ENCODE results near the gene ZDHHC14. TPM values are rescaled to one million over a fixed set of nuclear protein-coding genes. Genes with fewer than 3 reads are reported as not detected.

ZDHHC14 gene
- total RNA-seq, 1 experiment from 2014 or later, result 3.2 TPM

- Histone ChIP-seq H3K4me3 (ENCODE audit: low read depth, low read length, poor library complexity, severe bottlenecking) (no peak overlapping the region), H3K27me3 (replicated peaks; ENCODE audit: insufficient read depth, low read depth, low read length, poor library complexity) (no peaks in the 10 kb centered on the region), H3K27ac (ENCODE audit: low read depth, low read length, poor library complexity, severe bottlenecking) (no peak overlapping the region), H3K4me1 (ENCODE audit: insufficient read depth, low read length, poor library complexity, severe bottlenecking) (peaks cover 8% of the 10 kb centered on the region), H3K36me3 (ENCODE audit: insufficient read depth, low read length, poor library complexity, severe bottlenecking) (no peaks in the 10 kb centered on the region), H3K9me3 (ENCODE audit: low read depth, low read length, poor library complexity, severe bottlenecking) (no peaks in the 10 kb centered on the region)
- no TSS peak for BruUV-seq (replicated peaks)
- POLR2A ChIA-PET (ENCODE audit: low non-redundant PET), result no interaction called here
- TF ChIP-seq CTCF (conservative IDR thresholded peaks at IDR 0.05; ENCODE audit: low read depth, low read length), result no peak
- TF ChIP-seq EZH2 (IDR thresholded peaks at IDR 0.05; ENCODE audit: borderline replicate concordance, low read depth, low read length, poor library complexity, severe bottlenecking), result no peak
- no peak for DNase-seq (ENCODE audit: low spot score)
- CTCF ChIA-PET, result no interaction called here
- intact Hi-C loops (cut with micrococcal nuclease; ENCODE audit: unreplicated experiment), result no loop called here
These were observed 269.3 kb downstream of the ZDHHC14 start for GRCh38 chr6:157650261-157650640.

- TF ChIP-seq CTCF (conservative IDR thresholded peaks at IDR 0.05; ENCODE audit: low read depth, low read length) (no peak), EZH2 (IDR thresholded peaks at IDR 0.05; ENCODE audit: borderline replicate concordance, low read depth, low read length, poor library complexity, severe bottlenecking) (no peak)
- ChIA-PET CTCF (no interaction called here), POLR2A (ENCODE audit: low non-redundant PET) (no interaction called here)
- no TSS peak for BruUV-seq (replicated peaks)
- Histone ChIP-seq H3K27me3 (replicated peaks; ENCODE audit: insufficient read depth, low read depth, low read length, poor library complexity) (no peaks in the 10 kb centered on the region), H3K27ac (ENCODE audit: low read depth, low read length, poor library complexity, severe bottlenecking) (no peak overlapping the region), H3K9me3 (ENCODE audit: low read depth, low read length, poor library complexity, severe bottlenecking) (no peaks in the 10 kb centered on the region), H3K36me3 (ENCODE audit: insufficient read depth, low read length, poor library complexity, severe bottlenecking) (no peaks in the 10 kb centered on the region), H3K4me3 (ENCODE audit: low read depth, low read length, poor library complexity, severe bottlenecking) (no peak overlapping the region), H3K4me1 (ENCODE audit: insufficient read depth, low read length, poor library complexity, severe bottlenecking) (peaks cover 8% of the 10 kb centered on the region)
- DNase-seq (ENCODE audit: low spot score), result no peak
- intact Hi-C loops (cut with micrococcal nuclease; ENCODE audit: unreplicated experiment), result no loop called here
These were observed 269.8 kb downstream of the ZDHHC14 start for GRCh38 chr6:157650801-157651200.

- DNase-seq (ENCODE audit: low spot score), result no peak
- intact Hi-C loops (cut with micrococcal nuclease; ENCODE audit: unreplicated experiment), result no loop called here
- H3K27me3 ChIP-seq (replicated peaks; ENCODE audit: insufficient read depth, low read depth, low read length, poor library complexity), result no peaks in the 10 kb centered on the region
- ChIA-PET POLR2A (ENCODE audit: low non-redundant PET) (no interaction called here), CTCF (no interaction called here)
- BruUV-seq (replicated peaks), result no TSS peak
- peaks cover 8% of the 10 kb centered on the region for H3K4me1 ChIP-seq (ENCODE audit: insufficient read depth, low read length, poor library complexity, severe bottlenecking)
- no peaks in the 10 kb centered on the region for H3K9me3 ChIP-seq (ENCODE audit: low read depth, low read length, poor library complexity, severe bottlenecking)
- H3K36me3 ChIP-seq (ENCODE audit: insufficient read depth, low read length, poor library complexity, severe bottlenecking), result no peaks in the 10 kb centered on the region
- no peak for TF ChIP-seq EZH2 (IDR thresholded peaks at IDR 0.05; ENCODE audit: borderline replicate concordance, low read depth, low read length, poor library complexity, severe bottlenecking)
- H3K27ac ChIP-seq (ENCODE audit: low read depth, low read length, poor library complexity, severe bottlenecking), result no peak overlapping the region
- no peak overlapping the region for H3K4me3 ChIP-seq (ENCODE audit: low read depth, low read length, poor library complexity, severe bottlenecking)
These were observed 270.9 kb downstream of the ZDHHC14 start for GRCh38 chr6:157651731-157652490.

Data from A673 (cell line).